ENCODE results near the gene SH3GLB1.
"Not testable (repeated sequence)": the region's sequence is repeated elsewhere in the genome, so short reads cannot be mapped to it uniquely, and the experiment has no call there.

SH3GLB1 gene

GRCh38 chr1:86704458-86704971, at the start of gene SH3GLB1:
Gene SH3GLB1, plus strand, starts transcription at chr1:86704576. Its CDS starts 324 bp downstream, at chr1:86704900.
- peak; percentile 46 for DNase-seq

- DNase-seq = not testable (repeated sequence)
Measured at GRCh38 chr1:86658381-86658780, 46.0 kb upstream of the SH3GLB1 start.

DNA sequence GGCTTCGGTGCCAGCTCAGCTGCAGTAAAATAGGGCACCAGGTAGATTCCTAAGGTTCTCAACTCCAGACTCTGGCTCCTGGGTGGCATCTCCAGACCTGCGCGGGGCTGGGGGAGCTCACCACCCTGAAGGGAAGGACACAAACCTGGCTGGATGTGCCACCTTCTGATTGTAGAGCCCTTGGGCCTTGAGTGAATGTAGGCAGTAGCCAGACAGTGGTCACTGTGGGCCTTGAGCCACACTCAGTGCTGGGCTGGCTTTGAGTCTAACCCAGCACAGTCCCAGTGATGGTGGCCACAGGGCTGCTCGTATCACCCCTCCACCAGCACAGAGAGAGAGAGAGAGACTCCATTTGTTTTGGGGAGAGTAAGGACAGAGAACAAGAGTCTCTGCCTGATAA, 38.0 kb upstream of the SH3GLB1 start:
- DNase-seq = no peak

DNA sequence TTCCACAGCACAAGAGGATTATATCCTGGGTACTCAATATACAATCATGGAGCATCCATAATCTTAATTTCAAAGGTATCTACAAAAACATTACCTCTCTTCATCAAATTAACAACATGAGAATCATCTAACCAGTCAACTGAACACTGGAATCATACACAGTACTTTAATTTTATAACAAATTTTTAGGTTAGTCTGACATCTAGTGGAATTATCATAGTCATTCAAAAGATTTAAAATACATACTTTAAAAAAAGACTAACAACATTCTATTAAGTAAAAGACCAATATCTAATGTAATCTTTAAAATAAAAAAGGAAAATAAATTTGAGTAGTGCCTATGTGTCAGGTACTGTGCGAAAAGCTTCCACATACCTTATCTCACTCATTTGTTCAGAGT, 16.8 kb upstream of the SH3GLB1 start:
- no peak for DNase-seq

DNA sequence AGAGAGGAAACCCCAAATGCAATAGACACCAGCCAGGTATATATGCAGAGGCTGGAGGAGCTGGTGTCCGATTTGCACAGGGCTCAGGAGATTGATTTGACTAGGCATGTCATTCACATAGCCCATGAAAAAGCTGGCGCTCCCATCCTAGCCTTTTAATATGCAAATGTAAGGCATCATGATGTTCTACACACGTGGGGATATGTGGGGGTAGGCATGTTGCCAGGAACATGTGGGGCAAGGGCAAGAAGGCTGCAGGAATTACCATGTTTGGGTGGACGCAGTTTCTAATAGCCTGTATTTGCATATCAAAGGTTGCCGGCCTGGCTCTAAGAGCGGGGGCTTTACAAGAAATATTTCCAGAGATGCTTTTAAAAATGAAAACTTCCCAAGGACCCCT, 11.7 kb upstream of the SH3GLB1 start:
- no peak for DNase-seq

DNA sequence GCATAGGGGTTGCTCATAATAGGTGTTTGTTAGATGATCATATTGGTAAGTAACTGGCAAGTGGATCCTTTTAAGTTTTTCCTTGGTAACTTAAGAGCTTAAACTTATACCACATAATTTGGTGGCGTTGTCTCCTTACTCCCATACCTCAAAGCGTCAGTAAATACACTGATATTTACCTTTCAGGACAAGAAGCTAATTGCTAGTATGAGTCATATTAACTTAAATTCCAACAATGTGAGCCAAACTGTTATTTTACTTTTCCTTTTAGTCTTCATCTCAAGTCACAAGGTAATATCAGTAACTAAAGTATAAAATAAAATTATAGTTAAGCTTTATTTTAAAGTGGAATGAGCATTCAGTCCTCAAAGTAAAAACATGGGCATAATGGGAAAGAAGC, 9.0 kb upstream of the SH3GLB1 start:
- DNase-seq = no peak

DNA sequence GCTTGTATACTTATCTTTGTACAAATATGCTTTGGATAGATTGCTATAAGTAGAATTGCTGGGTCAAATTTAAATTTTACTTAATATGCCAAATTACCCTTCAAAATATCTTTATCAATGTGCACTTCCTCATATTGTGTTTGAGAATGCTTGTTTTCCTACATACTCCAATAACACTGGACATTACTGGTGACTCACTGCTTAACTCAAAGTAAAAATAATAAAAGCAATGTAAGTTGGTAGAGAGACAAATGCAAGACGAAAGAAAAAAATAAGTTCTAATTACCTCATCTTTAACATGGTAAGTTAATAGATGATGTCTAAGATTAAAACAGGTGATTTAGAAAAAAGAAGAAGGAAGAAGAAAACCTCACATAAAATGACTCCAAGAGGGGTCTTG, 7.9 kb upstream of the SH3GLB1 start:
- DNase-seq = no peak

DNA sequence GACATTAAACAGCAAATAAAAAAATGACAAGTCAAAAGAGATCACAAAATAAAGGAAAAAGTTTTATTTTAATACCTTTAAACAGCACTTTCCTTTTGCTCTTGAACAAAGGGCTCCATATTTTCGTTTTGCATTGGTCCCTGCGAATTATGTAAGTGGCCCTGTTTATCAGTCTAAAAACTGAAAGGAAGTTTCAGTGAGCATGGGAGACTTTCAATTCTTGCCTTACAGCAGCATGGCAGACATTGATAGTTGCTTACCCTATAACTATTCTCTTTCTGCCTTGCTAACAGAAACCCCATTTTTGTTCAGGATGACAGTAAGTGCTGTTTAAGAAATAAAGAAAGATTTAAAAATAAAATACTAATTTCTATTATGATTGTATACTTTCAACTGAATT, 5.2 kb upstream of the SH3GLB1 start:
- no peak for DNase-seq

- no peak for DNase-seq
Measured at GRCh38 chr1:86701731-86702130, 2.6 kb upstream of the SH3GLB1 start.

DNA sequence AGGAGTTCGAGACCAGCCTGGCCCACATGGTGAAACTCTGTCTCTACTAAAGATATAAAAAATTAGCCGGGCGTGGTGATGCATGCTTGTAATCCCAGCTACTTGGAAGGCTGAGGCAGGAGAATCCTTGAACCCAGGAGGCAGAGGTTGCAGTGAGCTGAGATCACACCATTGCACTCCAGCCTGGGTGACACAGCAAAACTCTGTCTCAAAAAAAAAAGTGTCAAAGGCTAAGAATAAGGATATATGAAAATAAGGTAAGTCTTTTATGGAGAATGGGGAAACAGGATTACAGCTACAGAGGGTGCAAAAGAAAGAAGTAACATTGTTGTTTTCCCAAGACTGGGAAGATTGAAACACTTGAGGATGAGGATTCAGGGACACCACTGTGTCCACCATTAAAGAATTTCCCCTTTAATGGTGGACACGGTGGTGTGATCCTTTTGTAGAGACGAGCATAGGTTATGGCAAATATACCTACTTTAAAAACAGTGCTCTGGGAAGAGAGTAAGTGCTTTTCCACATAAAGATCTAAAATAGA, 1.4 kb upstream of the SH3GLB1 start:
- not testable (repeated sequence) for DNase-seq

DNA sequence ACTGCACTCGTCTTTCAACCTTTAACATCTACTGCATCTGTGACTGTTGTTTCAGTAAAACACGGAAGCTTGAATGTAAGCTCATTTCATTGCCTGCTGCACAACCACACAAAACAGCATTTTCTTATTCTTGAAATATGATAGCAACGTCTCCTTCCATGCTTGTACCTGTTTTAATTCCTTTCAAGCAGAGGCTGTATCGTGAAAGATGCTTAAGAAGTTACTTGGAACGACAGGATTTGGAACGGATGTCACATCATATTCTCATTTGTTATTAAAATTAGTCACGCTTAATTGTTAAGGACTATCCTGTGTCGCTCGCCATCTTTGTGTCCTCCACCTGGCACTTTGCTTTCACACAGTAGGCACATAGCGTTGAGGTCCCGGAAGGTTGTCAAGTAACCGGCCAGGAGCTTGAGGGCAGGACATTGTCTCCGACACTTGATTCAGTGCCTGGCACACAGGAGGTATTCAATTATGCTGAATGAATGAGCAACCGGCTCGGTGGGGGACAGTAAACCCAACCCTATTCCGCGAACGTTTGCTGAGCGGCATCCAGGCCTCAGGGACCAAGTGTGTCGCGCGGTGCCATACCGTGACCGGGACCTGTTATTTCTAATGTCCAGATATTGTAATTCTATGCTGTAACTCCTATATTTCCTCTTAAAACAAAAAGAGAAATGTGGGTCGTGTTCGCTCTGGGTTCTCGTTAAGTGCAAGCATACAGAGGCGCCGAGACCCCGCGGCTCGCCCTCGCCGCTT, 499 bp upstream of the SH3GLB1 start:
- no peak for DNase-seq

DNA sequence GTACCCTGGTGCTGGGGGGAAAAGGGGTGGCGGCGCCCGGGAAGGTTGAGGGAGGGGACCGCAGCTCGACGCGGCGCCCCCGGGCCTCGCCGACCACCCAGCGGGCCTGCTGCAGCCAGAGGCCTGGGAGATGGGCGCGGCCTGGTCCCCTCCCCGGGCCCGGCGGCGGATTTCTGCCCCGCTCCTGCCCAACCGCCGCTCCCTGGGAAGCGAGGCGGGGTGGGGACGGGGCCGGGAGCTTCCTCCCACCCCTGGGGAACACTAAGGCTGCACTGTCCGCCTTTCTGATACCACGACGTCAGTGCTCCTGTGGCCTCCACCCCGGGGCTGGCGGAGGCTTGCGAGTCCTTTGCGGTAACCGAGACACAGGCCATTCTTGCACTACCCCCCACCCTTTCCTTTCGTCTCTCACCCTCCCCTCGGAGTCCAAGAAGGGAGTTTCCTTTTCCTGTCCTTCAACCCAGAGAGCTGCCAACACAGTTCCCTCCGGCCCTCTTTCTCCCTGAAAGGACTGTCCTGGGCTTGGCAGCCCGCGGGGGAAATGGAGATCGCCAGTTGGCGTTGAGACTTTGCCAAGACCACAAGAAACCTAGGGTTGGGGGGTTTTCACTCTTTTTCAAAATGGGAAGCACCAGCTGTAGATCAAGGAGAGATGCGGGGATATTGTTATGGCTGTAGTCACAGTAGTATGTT, 742 bp downstream of the SH3GLB1 start:
- DNase-seq = peak; percentile 15

DNA sequence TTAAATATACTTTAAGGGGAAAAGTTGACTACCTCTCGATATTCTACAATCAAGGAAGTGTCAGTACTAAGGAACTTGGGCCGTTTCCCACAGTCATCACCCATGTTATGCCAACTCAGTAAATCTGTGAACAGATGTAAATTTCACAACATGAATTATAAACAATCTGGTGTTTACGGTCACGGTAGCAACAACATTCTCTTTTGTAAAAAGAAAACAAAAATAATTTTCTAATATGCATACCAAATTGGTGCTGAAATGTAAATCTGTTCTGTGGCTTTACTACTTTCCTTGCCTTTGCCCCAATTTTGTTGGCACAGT, 1.2 kb downstream of the SH3GLB1 start:
- no peak for DNase-seq

DNA sequence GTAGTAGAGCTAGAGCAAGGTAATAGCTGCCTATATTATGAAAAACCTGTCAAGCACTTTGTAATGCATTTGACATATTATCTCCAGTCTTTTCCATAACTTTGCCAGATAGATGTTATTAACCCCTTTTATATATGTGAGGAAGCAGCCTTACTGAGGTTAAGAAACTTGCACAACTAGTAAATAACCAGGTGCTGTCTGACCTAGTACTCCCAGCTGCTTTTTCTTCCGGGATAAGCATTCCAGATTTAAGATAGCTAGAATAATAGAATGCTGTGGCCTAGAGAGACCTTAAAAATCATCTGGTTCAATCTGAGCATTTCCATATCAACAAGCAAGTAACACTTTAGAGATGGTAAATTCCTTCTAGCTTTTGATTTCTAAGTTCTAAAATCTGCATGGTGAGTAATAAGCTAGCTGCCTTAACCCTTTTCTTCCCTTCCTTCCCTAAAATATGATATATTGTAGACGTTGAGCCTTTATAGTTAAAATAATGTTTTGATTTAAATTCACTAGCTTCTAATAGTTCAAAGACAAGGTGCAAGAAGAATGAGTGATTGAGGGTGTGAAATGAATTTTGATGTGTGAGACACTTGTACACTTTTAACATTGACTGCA, 1.8 kb downstream of the SH3GLB1 start:
- DNase-seq = no peak

GRCh38 chr1:86708920-86709319, 4.5 kb downstream of the SH3GLB1 start:
- no peak for DNase-seq

DNA sequence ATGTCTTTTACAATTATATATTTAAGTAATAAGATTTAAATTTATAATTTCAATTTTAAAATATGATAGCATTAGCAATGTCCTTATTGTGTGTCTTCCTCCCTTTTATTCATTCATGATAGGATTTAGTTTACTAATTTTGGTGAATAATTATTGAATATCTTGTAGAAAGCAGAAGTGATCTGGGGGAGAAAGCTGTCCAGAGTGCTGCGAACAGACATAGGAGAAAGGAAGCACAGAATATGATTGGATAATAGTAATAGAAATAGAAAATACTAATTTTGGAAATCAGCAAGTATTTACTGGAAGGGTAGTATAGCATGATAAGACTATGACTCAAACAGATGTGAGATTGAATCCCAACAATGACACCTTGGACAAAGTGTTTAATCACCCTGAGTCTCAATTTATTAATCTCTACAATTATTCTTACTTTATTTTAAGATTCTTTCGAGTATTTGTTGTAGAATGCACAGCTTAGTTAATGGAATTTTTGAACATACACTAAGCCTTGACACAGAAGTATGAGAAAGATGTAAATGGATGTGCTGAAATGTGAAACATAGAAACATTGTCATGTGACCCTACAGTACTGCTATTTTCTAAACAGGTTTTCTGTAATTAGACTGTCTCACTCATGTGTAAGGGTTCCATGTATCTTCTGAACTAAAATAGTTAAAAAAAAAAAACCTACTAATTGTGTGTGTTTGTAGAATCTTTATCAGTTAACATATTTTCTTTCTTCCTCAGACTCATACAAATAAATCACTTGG, 7.9 kb downstream of the SH3GLB1 start:
- DNase-seq = no peak

- DNase-seq = no peak
Measured at GRCh38 chr1:86713477-86713876, 9.1 kb downstream of the SH3GLB1 start.

GRCh38 chr1:86714159-86714558, 9.8 kb downstream of the SH3GLB1 start:
- DNase-seq = no peak

DNA sequence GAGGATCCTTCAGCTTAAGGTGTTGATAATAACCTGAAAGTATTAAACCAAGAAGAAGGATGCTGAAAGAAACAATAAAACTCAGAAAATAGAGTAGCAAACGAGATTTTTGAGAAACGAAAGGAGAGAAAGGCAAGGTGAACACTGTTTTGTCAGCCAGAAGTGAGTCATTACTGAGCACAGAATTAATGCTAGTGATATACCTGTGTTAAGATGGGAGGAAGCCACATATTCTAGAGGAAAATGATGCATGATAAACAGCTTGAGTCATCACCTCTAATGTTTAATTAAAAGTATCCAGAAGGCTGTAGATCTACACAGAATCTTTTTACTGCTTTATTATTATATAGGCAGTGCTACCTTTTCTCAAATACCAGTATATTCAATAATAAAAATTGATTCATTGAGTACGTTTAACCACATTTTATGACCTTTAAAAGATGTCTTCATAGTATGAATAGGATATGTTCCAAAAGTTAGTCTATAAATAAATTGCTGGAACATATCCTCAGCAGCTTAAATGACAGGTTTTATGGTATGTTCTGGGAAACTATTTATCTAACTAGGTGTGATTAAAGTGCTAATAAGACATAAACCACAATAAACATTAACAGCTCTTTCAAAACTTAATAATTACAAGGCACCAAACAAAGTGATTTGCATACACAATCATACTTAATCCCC, 10.3 kb downstream of the SH3GLB1 start:
- no peak for DNase-seq

DNA sequence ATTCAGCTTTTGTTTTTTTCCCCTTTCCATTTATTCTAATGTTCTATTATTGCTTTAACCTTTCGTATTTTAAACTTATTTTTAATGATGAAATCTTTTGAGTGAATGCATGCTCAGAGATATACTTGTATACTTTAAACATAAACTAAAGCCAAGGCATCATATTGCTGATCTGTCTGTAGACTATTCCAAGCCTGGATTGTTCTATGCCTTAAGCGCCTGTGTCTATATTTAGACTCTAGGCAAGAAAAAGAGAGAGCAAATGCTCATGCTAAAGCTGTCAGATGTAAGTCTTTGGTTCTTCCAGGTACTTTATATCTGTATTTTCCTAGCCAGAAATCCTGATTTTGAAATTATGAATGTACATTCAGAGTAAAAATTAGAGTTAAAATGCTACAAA, 14.4 kb downstream of the SH3GLB1 start:
- DNase-seq = no peak

DNA sequence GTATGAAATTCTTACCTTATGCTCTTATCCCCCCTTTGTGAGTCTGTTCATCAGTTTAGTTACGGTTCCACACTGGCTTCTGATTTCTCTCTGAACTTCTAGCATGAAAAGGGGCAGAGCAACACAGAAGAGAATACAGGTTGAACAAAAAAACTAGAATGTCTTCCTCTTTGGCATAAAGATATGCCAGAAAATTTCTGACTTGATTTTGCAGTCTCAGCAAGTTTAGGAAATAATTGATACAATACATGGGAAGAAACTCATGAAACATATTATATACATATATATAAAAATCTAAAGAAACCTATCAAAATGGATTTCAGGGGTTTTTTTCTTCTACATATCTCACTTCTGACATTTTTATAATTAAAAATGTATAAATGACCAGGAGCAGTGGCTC, 27.0 kb downstream of the SH3GLB1 start:
- no peak for DNase-seq

- no peak for DNase-seq
Measured at GRCh38 chr1:86733340-86733739, 29.0 kb downstream of the SH3GLB1 start.

Data from 8988T (cell line).